GM12874 (cell line): ENCODE measurements around the gene EHMT2.

Experiments
- CTCF ChIP-seq: IDR thresholded peaks from 2 replicates; pipeline ENCODE4 v1.5.1; 2011; ENCODE audit warnings: low read depth, mild to moderate bottlenecking, control low read depth, low read length, moderate library complexity; ENCODE audit not compliant: insufficient read depth

The EHMT2 gene

GRCh38 chr6:31877651-31878161 lies 19.8 kb downstream of the EHMT2 start:
- TF ChIP-seq CTCF = no peak

DNA sequence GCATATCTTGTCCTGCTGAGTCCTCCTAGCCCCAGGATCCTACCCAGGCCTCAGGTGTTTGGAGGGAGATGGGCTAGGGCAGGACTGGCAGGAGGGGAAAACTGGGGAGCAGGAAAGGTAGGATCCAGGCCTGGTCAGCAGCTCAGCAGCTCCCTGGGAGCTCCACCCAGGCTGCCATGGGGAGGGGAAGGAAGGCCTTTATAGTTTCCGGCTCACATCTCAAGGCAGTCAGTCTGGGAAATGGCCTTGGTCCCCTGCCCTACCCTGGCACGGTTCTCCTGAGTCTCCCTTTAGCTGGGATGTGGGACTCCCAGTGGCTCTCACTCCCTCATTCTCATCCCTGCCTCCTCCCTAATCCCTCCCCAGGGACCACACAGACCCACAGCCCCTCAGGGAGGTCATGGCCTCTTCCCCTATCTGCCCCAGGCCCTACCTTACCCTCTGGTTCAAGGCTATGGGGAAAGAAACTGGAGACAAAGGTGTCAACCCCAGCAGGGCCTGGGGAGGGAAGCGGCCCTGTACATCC lies 20.3 kb downstream of the EHMT2 start:
- TF ChIP-seq CTCF = no peak

GRCh38 chr6:31876357-31876756 lies 21.1 kb downstream of the EHMT2 start:
- TF ChIP-seq CTCF = no peak

- TF ChIP-seq CTCF = no peak
Observed at GRCh38 chr6:31875877-31876276, 21.6 kb downstream of the EHMT2 start.

- no peak for TF ChIP-seq CTCF
Observed at GRCh38 chr6:31874836-31875572, 22.5 kb downstream of the EHMT2 start.

GRCh38 chr6:31874084-31874670 lies 23.3 kb downstream of the EHMT2 start:
- no peak for TF ChIP-seq CTCF

DNA sequence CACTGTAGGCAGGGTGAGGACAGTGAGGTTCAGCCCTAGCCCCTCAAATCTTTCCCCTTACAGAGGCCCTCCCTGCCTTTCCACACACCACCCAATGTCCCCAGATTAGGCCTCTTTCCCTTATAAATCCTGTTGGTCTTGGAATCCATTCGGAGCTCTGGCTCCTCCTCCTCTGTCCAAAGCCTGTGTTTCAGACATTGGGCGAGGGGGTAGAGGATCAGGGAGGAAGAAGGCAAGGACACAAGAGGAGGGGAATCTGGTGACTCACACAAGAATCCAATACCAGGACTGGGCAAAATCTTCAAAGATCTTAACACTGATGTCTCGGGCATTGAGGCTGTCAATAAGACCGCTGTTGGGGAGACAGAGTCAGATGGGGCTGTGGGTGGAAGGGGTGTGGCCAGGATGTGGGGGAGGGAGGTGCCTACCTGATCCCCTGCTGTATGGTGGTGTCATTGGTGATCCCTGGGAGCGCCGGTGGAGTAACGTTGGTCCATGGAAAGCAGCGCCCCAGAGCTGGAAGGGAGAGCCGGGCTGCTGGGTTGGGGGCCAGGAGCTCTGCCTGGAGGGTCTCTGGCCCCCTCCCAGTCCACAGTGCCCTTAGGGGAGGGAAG lies 26.3 kb downstream of the EHMT2 start:
- no peak for TF ChIP-seq CTCF
